ENCODE data around the gene AP2A2. TPM values are rescaled to one million over a fixed set of nuclear protein-coding genes. Genes with fewer than 3 reads are reported as not detected.

Gene AP2A2
- total RNA-seq = 94.0 and 104 TPM in 2 replicates

GRCh38 chr11:925496-926301 is at the start of gene AP2A2:
Gene AP2A2 (plus strand): TSS chr11:925870. CDS start chr11:926022, 152 bp downstream.

GRCh38 chr11:910589-911030 is 15.1 kb upstream of the AP2A2 start, which contains the start of gene CHID1:
Gene CHID1 (minus strand): TSS chr11:910810. CDS start chr11:904816, 5,994 bp downstream.

DNA sequence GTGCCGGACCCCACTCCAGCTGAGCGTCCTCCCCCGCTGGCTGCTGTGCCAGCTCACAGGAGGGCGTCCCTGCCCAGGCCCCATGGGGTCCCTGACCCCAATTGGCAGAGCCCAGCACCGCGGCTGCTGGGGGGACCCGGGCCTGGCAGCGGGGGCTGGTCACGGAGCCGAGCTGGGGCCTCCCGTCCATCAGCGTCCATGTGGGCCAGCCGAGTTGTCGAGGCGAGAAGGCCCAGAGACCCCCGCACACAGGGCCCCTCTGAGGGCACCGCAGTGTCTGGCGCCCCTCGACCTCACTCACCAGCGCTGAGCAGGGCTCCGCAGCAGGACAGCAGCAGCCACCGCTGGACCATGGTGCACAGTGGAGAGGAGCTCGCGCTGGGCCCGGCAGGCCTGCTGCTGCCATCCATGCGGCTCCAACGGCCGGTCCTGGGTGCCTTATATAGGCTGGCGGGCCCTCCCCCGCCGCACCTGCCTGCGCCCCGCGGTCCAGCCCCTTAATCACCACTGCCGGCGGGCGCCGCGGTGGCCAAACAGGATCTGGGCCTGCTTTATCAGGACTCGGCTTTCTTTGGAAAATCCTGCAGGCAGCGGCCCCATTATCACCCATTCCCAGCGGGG is 110.7 kb downstream of the AP2A2 start, which contains the start of gene MUC6:
Gene MUC6 (minus strand): TSS at position 416 of the 621 bp plus-strand sequence. CDS start 63 bp downstream, at position 353.

Small RNA genes within 50 kb of the gene (small RNA-seq; reads per million reads assigned to genes)
- gene RNU6-1025P = not detected

Other genes starting within 250 kb of the AP2A2 start
- gene DEAF1, start 230.6 kb upstream of the AP2A2 start, total RNA-seq = 59.0 and 85.3 TPM in 2 replicates
- gene TMEM80, start 230.1 kb upstream of the AP2A2 start, total RNA-seq = 8.9 and 11.8 TPM in 2 replicates
- 2.5 and 3.9 TPM in 2 replicates for gene EPS8L2, start 219.6 kb upstream of the AP2A2 start, total RNA-seq
- 155 and 170 TPM in 2 replicates for gene TALDO1, start 178.4 kb upstream of the AP2A2 start, total RNA-seq
- 61.2 and 65.3 TPM in 2 replicates for gene GATD1, start 148.4 kb upstream of the AP2A2 start, total RNA-seq
- gene CEND1, start 135.8 kb upstream of the AP2A2 start, total RNA-seq = under 0.01 and 0.10 TPM in 2 replicates
- gene SLC25A22, start 127.6 kb upstream of the AP2A2 start, total RNA-seq = 13.7 and 15.6 TPM in 2 replicates
- 12.8 and 14.0 TPM in 2 replicates for gene PIDD1, start 120.6 kb upstream of the AP2A2 start, total RNA-seq
- 227 and 292 TPM in 2 replicates for gene RPLP2, start 115.9 kb upstream of the AP2A2 start, total RNA-seq
- gene PNPLA2, start 107.0 kb upstream of the AP2A2 start, total RNA-seq = 43.3 and 59.4 TPM in 2 replicates
- 9.2 and 12.7 TPM in 2 replicates for gene CRACR2B, start 98.0 kb upstream of the AP2A2 start, total RNA-seq
- gene CD151, start 92.9 kb upstream of the AP2A2 start, total RNA-seq = 453 and 470 TPM in 2 replicates
- 77.9 and 79.4 TPM in 2 replicates for gene POLR2L, start 83.3 kb upstream of the AP2A2 start, total RNA-seq
- gene TSPAN4, start 83.0 kb upstream of the AP2A2 start, total RNA-seq = 108 and 137 TPM in 2 replicates
- gene CHID1, start 15.1 kb upstream of the AP2A2 start, total RNA-seq = 34.8 and 45.4 TPM in 2 replicates
- gene MUC6, start 110.8 kb downstream of the AP2A2 start, total RNA-seq = not detected in 2 replicates
- not detected in 2 replicates for gene MUC2, start 149.0 kb downstream of the AP2A2 start, total RNA-seq
- gene MUC5AC, start 232.1 kb downstream of the AP2A2 start, total RNA-seq = not detected in 2 replicates

All from vein endothelial cell (primary cell).